Spinal cord (tissue), 10 donors: ENCODE data around the gene P2RY13. TPM values are rescaled to one million over a fixed set of nuclear protein-coding genes. Genes with fewer than 3 reads are reported as not detected.

Experiments used
- DNase-seq, 6 donors: peaks; one replicate each; pipeline versions ENCODE4 v3.0.0 to v3.0.0-alpha.2; 2013 to 2015; ENCODE audit warnings: low spot score in 6 of 6, low read depth in 4 of 6
- H3K27ac ChIP-seq: one replicate; pipeline ENCODE4 v1.5.1; 2013; ENCODE audit warnings: low read depth, low read length, control low read depth
- H3K27me3 ChIP-seq: one replicate; pipeline ENCODE4 v1.6.1; 2013; ENCODE audit warnings: low read length; ENCODE audit not compliant: control insufficient read depth, insufficient read depth
- H3K36me3 ChIP-seq: one replicate; pipeline ENCODE4 v1.6.1; 2013; ENCODE audit warnings: low read length; ENCODE audit not compliant: control insufficient read depth, insufficient read depth
- H3K4me1 ChIP-seq: one replicate; pipeline ENCODE4 v1.6.1; 2013; ENCODE audit warnings: low read length; ENCODE audit not compliant: control insufficient read depth, insufficient read depth
- H3K4me3 ChIP-seq: one replicate; pipeline ENCODE4 v1.5.1; 2013; ENCODE audit warnings: low read depth, low read length, control low read depth
- H3K9me3 ChIP-seq: one replicate; pipeline ENCODE4 v1.6.1; 2013; ENCODE audit warnings: low read length; ENCODE audit not compliant: control insufficient read depth, insufficient read depth
- WGBS: methylation state at CpG from one replicate; pipeline ENCODE4 v1.1.5; 2013; ENCODE audit warnings: missing lambda C conversion rate; ENCODE audit not compliant: insufficient coverage; 5-methylcytosine and 5-hydroxymethylcytosine counted together
- polyA plus RNA-seq, 2 donors: library from polyadenylated mRNA; unstranded; fragments of 120-200 nt; gene quantifications; one replicate each; pipeline ENCODE4 v1.2.1, GENCODE V29; 2013; ENCODE audit not compliant: insufficient read length in 2 of 2
- total RNA-seq, 2 donors: library from RNA; depleted of rRNA in 1 of 2; stranded (reverse); fragments of 120-200 nt in 1 of 2; fragments of >200 nt in 1 of 2; gene quantifications; one replicate each; pipeline versions ENCODE4 v1.2.3 to v1.2.4, GENCODE V29; 2013 to 2014
- donor health status: healthy.

The P2RY13 gene
- total and polyA plus RNA-seq, 4 donors: 5.8 to 15.3 (median 9.0) TPM

DNA sequence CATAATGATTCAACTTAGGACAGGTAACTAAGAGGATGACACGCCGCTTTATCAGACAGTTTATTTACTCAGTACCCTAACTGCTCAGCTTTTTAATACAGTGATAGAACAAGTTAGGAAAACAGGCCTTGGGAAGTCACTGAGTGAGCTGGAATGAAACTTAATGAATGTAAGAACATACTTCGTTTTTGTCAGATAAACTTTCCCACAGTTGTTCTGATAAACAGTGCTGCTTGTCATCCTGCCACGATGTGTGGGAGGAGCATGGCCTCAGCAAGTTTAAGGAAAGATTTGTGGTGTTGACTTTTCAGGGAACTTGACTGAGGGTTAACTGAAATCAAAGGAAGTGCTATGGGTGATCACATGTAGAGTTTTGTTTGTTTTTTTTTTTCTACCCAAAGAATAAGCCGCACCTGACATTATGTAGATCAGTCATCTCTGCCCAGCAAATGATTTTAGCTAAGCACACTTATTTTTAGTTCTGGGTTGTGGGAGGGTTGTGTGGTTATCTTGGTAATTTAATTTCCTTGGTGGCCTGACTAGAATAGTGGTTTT is 45.4 kb downstream of the P2RY13 start:
- Histone ChIP-seq H3K4me3 (no peak overlapping the region), H3K27me3 (no peaks in the 10 kb centered on the region), H3K9me3 (no peaks in the 10 kb centered on the region), H3K36me3 (no peaks in the 10 kb centered on the region), H3K27ac (no peak overlapping the region), H3K4me1 (no peaks in the 10 kb centered on the region)
- no CpG with 5 or more reads among the region's 5 CpGs for WGBS
- no peak for DNase-seq

DNA sequence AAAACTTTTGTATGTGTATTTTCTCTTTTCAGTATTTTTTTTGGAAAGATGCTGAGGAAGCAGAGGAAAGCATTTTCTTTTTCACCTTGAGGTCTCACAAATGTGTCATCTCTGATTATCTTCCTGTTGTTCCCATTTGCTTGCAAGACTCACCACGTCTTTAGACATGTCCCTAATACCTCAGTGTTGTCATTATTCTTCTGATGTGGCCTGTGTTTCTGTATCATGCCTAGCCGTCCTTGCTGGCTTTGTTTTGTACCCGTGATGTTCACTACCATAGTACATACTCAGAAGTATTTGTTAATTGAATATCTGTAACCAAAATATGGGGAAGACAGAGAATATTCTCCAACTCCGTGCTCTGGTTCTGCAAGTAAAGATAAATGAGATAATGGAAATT is 46.0 kb downstream of the P2RY13 start:
- Histone ChIP-seq H3K27ac (no peak overlapping the region), H3K4me3 (no peak overlapping the region), H3K36me3 (no peaks in the 10 kb centered on the region), H3K9me3 (no peaks in the 10 kb centered on the region), H3K27me3 (no peaks in the 10 kb centered on the region), H3K4me1 (no peaks in the 10 kb centered on the region)
- DNase-seq: no peak
- WGBS: no CpG with 5 or more reads among the region's 4 CpGs

DNA sequence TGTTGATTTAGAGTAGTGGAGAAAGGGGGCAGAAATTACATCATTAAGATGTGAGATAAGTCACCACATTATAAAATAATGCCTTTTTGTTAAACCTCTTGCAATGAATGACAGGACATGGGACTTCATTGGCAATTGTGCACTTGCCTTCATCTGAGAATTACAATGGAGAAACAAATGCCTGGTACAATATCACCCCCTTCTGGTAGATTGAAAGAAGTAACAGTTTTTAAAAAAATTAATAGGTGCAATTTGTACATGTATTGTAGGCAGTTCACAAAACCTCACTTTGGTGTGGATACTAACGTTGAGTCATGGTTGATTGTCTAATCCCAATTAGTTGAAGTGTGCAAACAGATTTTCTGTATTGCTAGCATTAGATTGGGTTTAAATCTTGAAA is 46.4 kb downstream of the P2RY13 start:
- Histone ChIP-seq H3K4me1 (no peaks in the 10 kb centered on the region), H3K36me3 (no peaks in the 10 kb centered on the region), H3K4me3 (no peak overlapping the region), H3K9me3 (no peaks in the 10 kb centered on the region), H3K27me3 (no peaks in the 10 kb centered on the region), H3K27ac (no peak overlapping the region)
- no CpG with 5 or more reads among the region's 1 CpG for WGBS
- peak in 5 of 6 donors; percentile 35 to 87 (median 56) for DNase-seq

DNA sequence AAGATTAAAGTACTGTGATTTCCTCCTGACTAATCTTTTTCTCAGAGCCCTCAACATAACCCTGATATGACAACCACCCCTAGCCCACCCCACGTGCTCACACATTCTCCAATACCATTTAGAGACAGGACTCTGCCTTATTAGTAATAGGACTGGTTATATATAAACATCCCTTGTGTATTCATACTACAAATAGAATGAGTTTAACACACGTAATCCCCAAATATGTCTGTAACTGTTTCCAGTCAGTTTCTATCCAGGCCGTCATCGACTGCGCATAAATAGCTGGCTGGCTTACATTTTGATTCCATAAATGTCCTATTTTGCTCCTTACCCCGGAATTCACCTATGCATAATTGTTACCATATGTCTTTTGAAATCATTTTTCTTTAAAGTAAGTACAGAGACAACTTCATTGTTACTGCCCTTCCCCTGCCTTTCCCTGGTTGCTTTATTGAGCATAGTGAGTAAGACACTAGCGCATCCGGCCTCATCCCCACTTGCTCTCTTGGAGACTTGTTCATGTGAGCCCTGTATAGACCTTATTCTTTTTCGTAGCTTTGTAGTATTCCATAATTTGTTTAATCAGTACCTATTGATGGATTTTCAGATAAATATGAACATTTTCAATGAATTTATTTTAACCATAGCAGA is 47.6 kb downstream of the P2RY13 start:
- Histone ChIP-seq H3K36me3 (no peaks in the 10 kb centered on the region), H3K4me1 (no peaks in the 10 kb centered on the region), H3K27ac (no peak overlapping the region), H3K27me3 (no peaks in the 10 kb centered on the region), H3K9me3 (no peaks in the 10 kb centered on the region), H3K4me3 (no peak overlapping the region)
- WGBS: 100% methylated on average over 4 of the region's 9 CpGs
- DNase-seq: no peak

DNA sequence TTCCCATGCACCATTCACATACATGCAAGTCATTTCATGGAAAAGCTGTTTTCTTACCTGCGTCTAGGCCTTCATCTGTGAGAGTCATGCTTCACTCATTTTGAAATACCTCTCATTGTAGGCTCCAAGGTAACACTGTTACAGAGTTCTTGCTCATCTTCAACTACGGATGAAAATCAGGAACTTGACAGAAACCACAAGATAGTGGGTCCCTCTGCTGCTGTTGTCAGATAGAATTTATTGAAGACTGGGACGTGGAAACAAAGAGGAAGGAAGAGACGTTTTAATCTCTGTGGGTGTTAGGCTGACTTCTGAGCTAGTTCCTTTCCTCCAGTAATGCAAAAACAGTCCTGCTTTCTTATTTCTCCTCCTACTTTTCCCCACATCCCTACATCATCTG is 51.1 kb downstream of the P2RY13 start, which contains the start of gene P2RY14:
Gene P2RY14, minus strand, starts transcription at position 313 of the 400 bp plus-strand sequence. CDS start 64,226 bp downstream, outside the sequence.
- H3K27me3 ChIP-seq: no peaks in the 10 kb centered on the region
- no peaks in the 10 kb centered on the region for H3K4me1 ChIP-seq
- DNase-seq: no peak
- H3K9me3 ChIP-seq: no peaks in the 10 kb centered on the region
- WGBS: 49% methylated on average over 2 of the region's 4 CpGs
- H3K36me3 ChIP-seq: no peaks in the 10 kb centered on the region
- no peak within 1 kb of the TSS for H3K27ac ChIP-seq
- H3K4me3 ChIP-seq: no peak within 1 kb of the TSS

DNA sequence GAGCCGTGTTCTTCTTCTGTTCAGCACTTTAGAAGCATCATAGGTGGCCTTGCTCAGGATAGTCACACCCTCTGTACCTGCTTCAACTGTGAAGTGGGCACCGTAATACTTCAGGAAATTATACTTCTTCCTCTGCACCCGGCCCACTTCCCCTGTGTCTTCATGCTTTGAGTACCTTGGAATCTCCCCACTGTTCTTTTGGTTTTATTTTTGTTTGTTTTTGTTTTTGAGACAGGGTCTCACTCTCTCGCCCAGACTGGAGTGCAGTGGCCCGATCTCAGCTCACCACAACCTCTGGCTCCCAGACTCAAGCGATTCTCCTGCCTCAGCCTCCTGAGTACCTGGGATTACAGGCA is 52.7 kb downstream of the P2RY13 start:
- no peaks in the 10 kb centered on the region for H3K27me3 ChIP-seq
- WGBS: 86% methylated on average over 1 of the region's 6 CpGs
- H3K4me1 ChIP-seq: no peaks in the 10 kb centered on the region
- no peaks in the 10 kb centered on the region for H3K36me3 ChIP-seq
- H3K4me3 ChIP-seq: no peak overlapping the region
- H3K27ac ChIP-seq: no peak overlapping the region
- no peak for DNase-seq
- no peaks in the 10 kb centered on the region for H3K9me3 ChIP-seq

Other genes with a start within 250 kb of the P2RY13 start
- 10 to 100 TPM; 11.9 to 12.5 TPM for gene MED12L, start 243.9 kb downstream of the P2RY13 start, total RNA-seq
- gene MED12L, start 243.9 kb downstream of the P2RY13 start, polyA plus RNA-seq: 10 to 100 TPM; 12.7 to 23.8 TPM
- under 1 TPM; 0.11 to 0.79 TPM for gene GPR171, start 126.3 kb downstream of the P2RY13 start, total RNA-seq
- gene GPR171, start 126.3 kb downstream of the P2RY13 start, polyA plus RNA-seq: not detected
- gene P2RY14, start 51.0 kb downstream of the P2RY13 start, total RNA-seq: 1 to 10 TPM; 6.1 to 8.9 TPM
- gene P2RY14, start 51.0 kb downstream of the P2RY13 start, polyA plus RNA-seq: 1 to 10 TPM; 1.3 to 3.5 TPM
- gene GPR87, start 12.7 kb downstream of the P2RY13 start, total RNA-seq: not detected
- under 1 TPM in 1 of 2 donors, not detected in 1; 0.12 TPM for gene GPR87, start 12.7 kb downstream of the P2RY13 start, polyA plus RNA-seq
- gene P2RY12, start 55.2 kb upstream of the P2RY13 start, total RNA-seq: 100 to 1,000 TPM in 1 of 2 donors, 10 to 100 TPM in 1; 64.9 to 167 TPM
- gene P2RY12, start 55.2 kb upstream of the P2RY13 start, polyA plus RNA-seq: 100 to 1,000 TPM in 1 of 2 donors, 10 to 100 TPM in 1; 62.7 to 110 TPM
- 10 to 100 TPM in 1 of 2 donors, 1 to 10 TPM in 1; 9.7 to 13.1 TPM for gene IGSF10, start 131.5 kb upstream of the P2RY13 start, total RNA-seq
- 1 to 10 TPM; 3.7 to 6.0 TPM for gene IGSF10, start 131.5 kb upstream of the P2RY13 start, polyA plus RNA-seq